ENCODE data around the gene PPP2R5A.

The PPP2R5A gene

DNA sequence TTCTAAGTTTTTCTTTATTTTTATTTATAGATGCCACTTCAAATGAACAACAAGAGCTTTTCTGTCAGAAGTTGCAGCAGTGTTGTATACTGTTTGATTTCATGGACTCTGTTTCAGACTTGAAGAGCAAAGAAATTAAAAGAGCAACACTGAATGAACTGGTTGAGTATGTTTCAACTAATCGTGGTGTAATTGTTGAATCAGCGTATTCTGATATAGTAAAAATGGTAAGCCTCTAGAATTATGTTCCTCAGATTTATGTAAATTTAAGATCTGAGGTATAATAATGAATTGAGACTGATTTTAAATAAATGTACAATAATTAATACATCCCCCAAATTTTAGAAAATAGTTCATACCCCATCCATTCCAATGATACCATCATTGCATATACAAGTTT is 43.9 kb downstream of the PPP2R5A start:
- H3K4me3 ChIP-seq (ENCODE audit: low read depth, low read length) = no peak overlapping the region
- H4K8ac ChIP-seq (ENCODE audit: low read depth, low read length) = no peak overlapping the region
- H2BK120ac ChIP-seq (ENCODE audit: insufficient read depth, low read length, poor library complexity) = no peak overlapping the region
- no peak overlapping the region for H4K91ac ChIP-seq (ENCODE audit: low read depth, low read length)
- DNase-seq = no peak
- no peak overlapping the region for H2AFZ ChIP-seq (ENCODE audit: insufficient read depth, low read length, poor library complexity)
- no peak overlapping the region for H3K27ac ChIP-seq (ENCODE audit: low read depth, low read length)
- H3K4me2 ChIP-seq (ENCODE audit: low read length) = no peak overlapping the region
- no peak overlapping the region for H3K4ac ChIP-seq (ENCODE audit: low read depth, low read length)
- no peak overlapping the region for H2BK5ac ChIP-seq (ENCODE audit: low read depth, low read length, poor library complexity)
- no peaks in the 10 kb centered on the region for H3K9me3 ChIP-seq (ENCODE audit: insufficient read depth, low read depth, low read length)
- H3K14ac ChIP-seq (ENCODE audit: low read length) = no peak overlapping the region
- H3K36me3 ChIP-seq (ENCODE audit: control insufficient read depth in 1 of 2, insufficient read depth in 2 of 2, low read length in 2 of 2) = peaks cover 0 to 3% of the 10 kb centered on the region in 2 experiments
- no peaks in the 10 kb centered on the region for H3K79me2 ChIP-seq (ENCODE audit: control insufficient read depth, insufficient read depth, low read length, poor library complexity)
- H2BK12ac ChIP-seq (ENCODE audit: low read length) = no peak overlapping the region
- H4K12ac ChIP-seq (ENCODE audit: low read depth, low read length) = no peak overlapping the region
- WGBS (ENCODE audit: extremely low coverage, insufficient coverage, insufficient read length) = no CpG with 5 or more reads among the region's 2 CpGs
- no peak overlapping the region for H3K9ac ChIP-seq (ENCODE audit: low read length)
- no peaks in the 10 kb centered on the region for H3K27me3 ChIP-seq (ENCODE audit: insufficient read depth, low read length)
- H3K18ac ChIP-seq (ENCODE audit: low read length) = no peak overlapping the region
- no peaks in the 10 kb centered on the region for H3K4me1 ChIP-seq (ENCODE audit: control insufficient read depth in 1 of 2, insufficient read depth in 2 of 2, low read length in 2 of 2)
- H3K79me1 ChIP-seq (ENCODE audit: low read length) = no peaks in the 10 kb centered on the region
- no peak overlapping the region for H2AK5ac ChIP-seq (ENCODE audit: low read length)
- no peak overlapping the region for H3K23ac ChIP-seq (ENCODE audit: low read length)

DNA sequence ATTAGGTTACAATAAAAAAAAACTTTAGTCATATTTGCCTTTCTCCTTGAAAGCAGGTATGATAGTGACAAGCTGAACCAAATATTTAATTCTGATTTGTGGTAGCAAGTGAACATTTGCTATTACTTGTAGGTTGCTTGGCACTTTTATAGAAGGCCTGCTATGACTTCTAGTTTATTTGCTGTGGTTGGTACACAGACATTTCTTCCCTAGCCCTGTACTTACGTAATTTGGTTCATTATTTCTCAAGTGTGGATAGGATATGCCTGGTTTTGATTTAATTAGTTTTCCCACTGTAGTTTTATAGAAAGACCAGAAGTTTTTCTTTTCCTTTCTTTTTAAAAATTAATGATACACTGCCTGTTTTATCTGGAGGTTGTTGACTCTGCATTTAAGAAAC is 55.9 kb downstream of the PPP2R5A start:
- no peaks in the 10 kb centered on the region for H3K27me3 ChIP-seq (ENCODE audit: insufficient read depth, low read length)
- H2BK5ac ChIP-seq (ENCODE audit: low read depth, low read length, poor library complexity) = no peak overlapping the region
- no peak overlapping the region for H4K8ac ChIP-seq (ENCODE audit: low read depth, low read length)
- no peak overlapping the region for H3K27ac ChIP-seq (ENCODE audit: low read depth, low read length)
- WGBS (ENCODE audit: extremely low coverage, insufficient coverage, insufficient read length) = no CpG with 5 or more reads among the region's 1 CpG
- no peaks in the 10 kb centered on the region for H3K79me1 ChIP-seq (ENCODE audit: low read length)
- no peak overlapping the region for H2AFZ ChIP-seq (ENCODE audit: insufficient read depth, low read length, poor library complexity)
- H3K18ac ChIP-seq (ENCODE audit: low read length) = no peak overlapping the region
- no peak overlapping the region for H4K91ac ChIP-seq (ENCODE audit: low read depth, low read length)
- H3K23ac ChIP-seq (ENCODE audit: low read length) = no peak overlapping the region
- H3K9me3 ChIP-seq (ENCODE audit: insufficient read depth, low read depth, low read length) = no peaks in the 10 kb centered on the region
- no peak overlapping the region for H4K12ac ChIP-seq (ENCODE audit: low read depth, low read length)
- H3K79me2 ChIP-seq (ENCODE audit: control insufficient read depth, insufficient read depth, low read length, poor library complexity) = no peaks in the 10 kb centered on the region
- no peak overlapping the region for H2AK5ac ChIP-seq (ENCODE audit: low read length)
- no peak overlapping the region for H3K4me3 ChIP-seq (ENCODE audit: low read depth, low read length)
- H3K4me2 ChIP-seq (ENCODE audit: low read length) = no peak overlapping the region
- H3K14ac ChIP-seq (ENCODE audit: low read length) = no peak overlapping the region
- H3K4me1 ChIP-seq (ENCODE audit: control insufficient read depth in 1 of 2, insufficient read depth in 2 of 2, low read length in 2 of 2) = no peaks in the 10 kb centered on the region
- no peaks in the 10 kb centered on the region for H3K36me3 ChIP-seq (ENCODE audit: control insufficient read depth in 1 of 2, insufficient read depth in 2 of 2, low read length in 2 of 2)
- no peak overlapping the region for H2BK12ac ChIP-seq (ENCODE audit: low read length)
- DNase-seq = no peak
- H2BK120ac ChIP-seq (ENCODE audit: insufficient read depth, low read length, poor library complexity) = no peak overlapping the region
- no peak overlapping the region for H3K9ac ChIP-seq (ENCODE audit: low read length)
- H3K4ac ChIP-seq (ENCODE audit: low read depth, low read length) = no peak overlapping the region

DNA sequence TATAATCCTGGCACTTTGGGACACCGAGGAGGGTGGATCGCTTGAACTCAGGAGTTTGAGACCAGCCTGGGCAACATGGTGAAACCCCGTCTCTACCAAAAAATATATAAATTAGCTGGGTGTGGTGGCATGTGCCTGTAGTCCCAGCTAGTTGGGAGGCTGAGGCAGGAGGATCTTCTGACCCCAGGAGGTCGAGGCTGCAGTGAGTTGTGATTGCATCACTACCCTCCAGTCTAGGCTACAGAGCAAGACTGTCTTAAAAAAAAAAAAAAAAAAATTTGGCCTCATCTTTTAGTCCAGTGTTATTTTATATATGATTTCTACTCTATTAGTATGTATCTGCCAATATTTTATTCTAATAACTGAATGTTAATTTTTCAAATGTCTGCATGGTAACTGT is 59.7 kb downstream of the PPP2R5A start:
- H2AK5ac ChIP-seq (ENCODE audit: low read length) = no peak overlapping the region
- H3K27me3 ChIP-seq (ENCODE audit: insufficient read depth, low read length) = no peaks in the 10 kb centered on the region
- H3K4me2 ChIP-seq (ENCODE audit: low read length) = no peak overlapping the region
- no peak overlapping the region for H2BK120ac ChIP-seq (ENCODE audit: insufficient read depth, low read length, poor library complexity)
- no peak overlapping the region for H3K14ac ChIP-seq (ENCODE audit: low read length)
- no peak overlapping the region for H2BK12ac ChIP-seq (ENCODE audit: low read length)
- no peak overlapping the region for H2AFZ ChIP-seq (ENCODE audit: insufficient read depth, low read length, poor library complexity)
- H3K4ac ChIP-seq (ENCODE audit: low read depth, low read length) = no peak overlapping the region
- no peak overlapping the region for H3K23ac ChIP-seq (ENCODE audit: low read length)
- H4K12ac ChIP-seq (ENCODE audit: low read depth, low read length) = no peak overlapping the region
- H2BK5ac ChIP-seq (ENCODE audit: low read depth, low read length, poor library complexity) = no peak overlapping the region
- no peaks in the 10 kb centered on the region for H3K79me1 ChIP-seq (ENCODE audit: low read length)
- H3K9me3 ChIP-seq (ENCODE audit: insufficient read depth, low read depth, low read length) = no peaks in the 10 kb centered on the region
- H3K79me2 ChIP-seq (ENCODE audit: control insufficient read depth, insufficient read depth, low read length, poor library complexity) = no peaks in the 10 kb centered on the region
- H4K8ac ChIP-seq (ENCODE audit: low read depth, low read length) = no peak overlapping the region
- no peak overlapping the region for H3K9ac ChIP-seq (ENCODE audit: low read length)
- H3K27ac ChIP-seq (ENCODE audit: low read depth, low read length) = no peak overlapping the region
- H4K91ac ChIP-seq (ENCODE audit: low read depth, low read length) = no peak overlapping the region
- H3K4me1 ChIP-seq (ENCODE audit: control insufficient read depth in 1 of 2, insufficient read depth in 2 of 2, low read length in 2 of 2) = no peaks in the 10 kb centered on the region
- H3K4me3 ChIP-seq (ENCODE audit: low read depth, low read length) = no peak overlapping the region
- WGBS (ENCODE audit: extremely low coverage, insufficient coverage, insufficient read length) = no CpG with 5 or more reads among the region's 4 CpGs
- H3K36me3 ChIP-seq (ENCODE audit: control insufficient read depth in 1 of 2, insufficient read depth in 2 of 2, low read length in 2 of 2) = no peaks in the 10 kb centered on the region
- no peak overlapping the region for H3K18ac ChIP-seq (ENCODE audit: low read length)
- DNase-seq = no peak

DNA sequence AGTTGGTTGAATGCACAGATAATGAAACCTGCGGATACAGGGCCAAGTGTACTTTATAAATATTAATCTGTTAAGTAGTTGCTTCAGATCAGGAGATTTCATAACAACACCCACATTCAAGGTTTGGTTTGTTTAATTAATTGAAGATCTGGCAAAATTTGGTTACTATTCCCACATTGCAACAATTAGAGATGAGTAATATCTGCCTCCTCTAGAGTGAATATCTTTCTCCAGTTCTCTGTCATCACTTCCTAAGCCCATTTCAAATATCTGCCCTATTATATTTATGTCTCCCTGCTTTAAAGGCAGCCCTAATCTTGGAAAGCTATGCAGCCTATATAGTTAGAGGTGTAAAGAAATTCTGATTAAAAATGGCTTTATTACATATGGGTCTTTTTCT is 61.4 kb downstream of the PPP2R5A start:
- Histone ChIP-seq H3K4me2 (ENCODE audit: low read length) (no peak overlapping the region), H3K4me3 (ENCODE audit: low read depth, low read length) (no peak overlapping the region), H4K12ac (ENCODE audit: low read depth, low read length) (no peak overlapping the region), H2AK5ac (ENCODE audit: low read length) (no peak overlapping the region), H3K9ac (ENCODE audit: low read length) (no peak overlapping the region), H3K27ac (ENCODE audit: low read depth, low read length) (no peak overlapping the region), H3K14ac (ENCODE audit: low read length) (no peak overlapping the region), H3K4ac (ENCODE audit: low read depth, low read length) (no peak overlapping the region), H3K79me1 (ENCODE audit: low read length) (no peaks in the 10 kb centered on the region), H3K79me2 (ENCODE audit: control insufficient read depth, insufficient read depth, low read length, poor library complexity) (no peaks in the 10 kb centered on the region), H3K36me3 (ENCODE audit: control insufficient read depth in 1 of 2, insufficient read depth in 2 of 2, low read length in 2 of 2) (peaks cover 0 to 2% of the 10 kb centered on the region in 2 experiments), H3K18ac (ENCODE audit: low read length) (no peak overlapping the region), H3K23ac (ENCODE audit: low read length) (no peak overlapping the region), H4K91ac (ENCODE audit: low read depth, low read length) (no peak overlapping the region), H2BK12ac (ENCODE audit: low read length) (no peak overlapping the region), H3K4me1 (ENCODE audit: control insufficient read depth in 1 of 2, insufficient read depth in 2 of 2, low read length in 2 of 2) (no peaks in the 10 kb centered on the region), H3K9me3 (ENCODE audit: insufficient read depth, low read depth, low read length) (no peaks in the 10 kb centered on the region), H3K27me3 (ENCODE audit: insufficient read depth, low read length) (no peaks in the 10 kb centered on the region), H2AFZ (ENCODE audit: insufficient read depth, low read length, poor library complexity) (no peak overlapping the region), H4K8ac (ENCODE audit: low read depth, low read length) (no peak overlapping the region), H2BK5ac (ENCODE audit: low read depth, low read length, poor library complexity) (no peak overlapping the region), H2BK120ac (ENCODE audit: insufficient read depth, low read length, poor library complexity) (no peak overlapping the region)
- no CpG with 5 or more reads among the region's 1 CpG for WGBS (ENCODE audit: extremely low coverage, insufficient coverage, insufficient read length)
- no peak for DNase-seq
